Measurements from ENCODE around the gene ZMYND10. TPM values are rescaled to one million over a fixed set of nuclear protein-coding genes. Genes with fewer than 3 reads are reported as not detected.

The ZMYND10 gene
- total and polyA plus RNA-seq, 2 donors (not counting 3 experiments of a cell fraction or from before 2014, with no cell fraction given) = 0.25 to 0.38 TPM

GRCh38 chr3:50381383-50381782 is 35.9 kb upstream of the ZMYND10 start:
- CTCF ChIA-PET = interaction anchor here (1.3 kb wide), 1 partner anchor 161 kb away, joined by 6 read pairs; no protein-coding TSS in a partner anchor

GRCh38 chr3:50380405-50381085 is 35.0 kb upstream of the ZMYND10 start:
- no peak for FAIRE-seq
- Histone ChIP-seq H3K79me2 (ENCODE audit: control insufficient read depth, insufficient read depth, low read length) (no peaks in the 10 kb centered on the region), H3K4me2 (ENCODE audit: insufficient read depth, low read length) (no peak overlapping the region), H3K9me3 (replicated peaks; ENCODE audit: control insufficient read depth, insufficient read depth, low read length) (no peaks in the 10 kb centered on the region), H3K9ac (replicated peaks; ENCODE audit: extremely low read depth, insufficient read depth, low read length) (no peak overlapping the region), H3K4me3 (replicated peaks in 1 of 3; ENCODE audit: insufficient read depth in 1 of 3, low read depth in 1 of 3, low read length in 3 of 3) (no peak overlapping the region), H3K9me1 (replicated peaks; ENCODE audit: control insufficient read depth, extremely low read depth, insufficient read depth, low read length) (no peaks in the 10 kb centered on the region), H3K27ac (ENCODE audit: insufficient read depth, low read depth, low read length) (no peak overlapping the region), H2AFZ (ENCODE audit: low read depth, low read length) (no peak overlapping the region), H4K20me1 (replicated peaks; ENCODE audit: control insufficient read depth, extremely low read depth, insufficient read depth, low read length) (no peaks in the 10 kb centered on the region), H3K36me3 (ENCODE audit: control insufficient read depth in 2 of 2, extremely low read depth in 1 of 2, insufficient read depth in 2 of 2, low read length in 2 of 2) (no peaks in the 10 kb centered on the region), H3K4me1 (ENCODE audit: control insufficient read depth, extremely low read depth, insufficient read depth, low read length) (no peaks in the 10 kb centered on the region), H3K27me3 (ENCODE audit: control insufficient read depth in 2 of 2, insufficient read depth in 2 of 2, low read length in 2 of 2) (no peaks in the 10 kb centered on the region)
- CTCF ChIA-PET = interaction anchor here (1.3 kb wide), 1 partner anchor 162 kb away, joined by 6 read pairs; no protein-coding TSS in a partner anchor
- dilution Hi-C loops (cut with MboI; ENCODE audit: extremely low pct_ligation_motif_present, low sequenced_read_pairs) (no loop called here), intact Hi-C loops (cut with micrococcal nuclease) (no loop called here)
- no peak for DNase-seq (ENCODE audit: low read depth, low spot score)
- no peak for TF ChIP-seq POLR2AphosphoS5 (IDR thresholded peaks at IDR 0.05; ENCODE audit: insufficient read depth, low read depth, low read length)
- no peak for TF ChIP-seq EZH2 (IDR thresholded peaks at IDR 0.05; ENCODE audit: borderline replicate concordance, low read depth, low read length, severe bottlenecking)
- no peak for TF ChIP-seq MYC (IDR thresholded peaks at IDR 0.05; ENCODE audit: low read depth, low read length)
- TF ChIP-seq FOS (IDR thresholded peaks at IDR 0.05; ENCODE audit: borderline replicate concordance, insufficient read depth, low read length) = no peak
- TF ChIP-seq POLR2A (IDR thresholded peaks at IDR 0.05; ENCODE audit: low read depth, low read length) = no peak
- no peak for TF ChIP-seq MAX (IDR thresholded peaks at IDR 0.05; ENCODE audit: insufficient read depth, insufficient read length)
- TF ChIP-seq CTCF (IDR thresholded peaks at IDR 0.05; ENCODE audit: extremely low read depth in 1 of 2, insufficient read depth in 1 of 2, low read depth in 1 of 2, low read length in 2 of 2) = no peak
- no peak for TF ChIP-seq JUN (IDR thresholded peaks at IDR 0.05; ENCODE audit: borderline replicate concordance, insufficient read depth, insufficient read length, low read depth)
- no TSS peak for BruUV-seq (replicated peaks)
- POLR2A ChIA-PET = no interaction called here

More at GRCh38 chr3:50381383-50381782, 35.9 kb upstream of the ZMYND10 start:
- Histone ChIP-seq H3K79me2 (ENCODE audit: control insufficient read depth, insufficient read depth, low read length) (no peaks in the 10 kb centered on the region), H3K4me1 (ENCODE audit: control insufficient read depth, extremely low read depth, insufficient read depth, low read length) (no peaks in the 10 kb centered on the region), H3K36me3 (ENCODE audit: control insufficient read depth in 2 of 2, extremely low read depth in 1 of 2, insufficient read depth in 2 of 2, low read length in 2 of 2) (no peaks in the 10 kb centered on the region), H3K9me1 (replicated peaks; ENCODE audit: control insufficient read depth, extremely low read depth, insufficient read depth, low read length) (no peaks in the 10 kb centered on the region), H3K9me3 (replicated peaks; ENCODE audit: control insufficient read depth, insufficient read depth, low read length) (no peaks in the 10 kb centered on the region), H3K27me3 (ENCODE audit: control insufficient read depth in 2 of 2, insufficient read depth in 2 of 2, low read length in 2 of 2) (no peaks in the 10 kb centered on the region), H2AFZ (ENCODE audit: low read depth, low read length) (no peak overlapping the region), H3K9ac (replicated peaks; ENCODE audit: extremely low read depth, insufficient read depth, low read length) (no peak overlapping the region), H4K20me1 (replicated peaks; ENCODE audit: control insufficient read depth, extremely low read depth, insufficient read depth, low read length) (no peaks in the 10 kb centered on the region), H3K4me3 (replicated peaks in 1 of 3; ENCODE audit: insufficient read depth in 1 of 3, low read depth in 1 of 3, low read length in 3 of 3) (no peak overlapping the region), H3K27ac (ENCODE audit: insufficient read depth, low read depth, low read length) (no peak overlapping the region), H3K4me2 (ENCODE audit: insufficient read depth, low read length) (no peak overlapping the region)
- dilution Hi-C loops (cut with MboI; ENCODE audit: extremely low pct_ligation_motif_present, low sequenced_read_pairs) (no loop called here), intact Hi-C loops (cut with micrococcal nuclease) (no loop called here)
- DNase-seq (ENCODE audit: low read depth, low spot score) (no peak), FAIRE-seq (no peak)
- BruUV-seq (replicated peaks) = no TSS peak
- TF ChIP-seq MYC (IDR thresholded peaks at IDR 0.05; ENCODE audit: low read depth, low read length) = no peak
- POLR2A ChIA-PET = interaction anchor here (0.6 kb wide), 1 partner anchor 138 kb away, joined by 3 read pairs; no protein-coding TSS in a partner anchor

Data from endothelial cell of umbilical vein (primary cell).